Endothelial cell of umbilical vein (primary cell): ENCODE measurements around the gene TMEM200B. TPM values are rescaled to one million over a fixed set of nuclear protein-coding genes. Genes with fewer than 3 reads are reported as not detected.

Experiments
- Bru-seq: library from RNA; stranded (reverse); fragments of 400-500 nt; gene quantifications from one replicate; lab custom pipeline; 2021; lab: Mats Ljungman, UMichigan
- BruChase-seq, 2 experiments: library from RNA; stranded (reverse); fragments of 400-500 nt; gene quantifications; one replicate each; lab custom pipeline; 2021; lab: Mats Ljungman, UMichigan
- BruUV-seq: library from RNA; stranded (reverse); fragments of 400-500 nt; replicated peaks from 2 replicates; lab custom pipeline; 2021; lab: Mats Ljungman, UMichigan
- CTCF ChIA-PET: fragments of 300-600, 350-600 bp; sonication (Branson Sonifier 250); formaldehyde crosslinking; loops from one replicate; lab custom pipeline; 2021; ENCODE audit warnings: antibody characterized with exemption, inconsistent platforms; lab: Charles Lee
- POLR2A ChIA-PET: fragments of 300-600, 350-600 bp; sonication (Branson Sonifier 250); formaldehyde crosslinking; loops from one replicate; lab custom pipeline; 2021; ENCODE audit warnings: antibody characterized with exemption, inconsistent platforms; lab: Charles Lee
- DNase-seq: peaks from one replicate; pipeline ENCODE4 v3.0.0-alpha.2; 2011; ENCODE audit warnings: low read depth, low spot score
- FAIRE-seq: peaks from 2 replicates; lab custom pipeline; 2011; peaks lifted over from hg19 to GRCh38; lab: Jason Lieb, UNC
- H2AFZ ChIP-seq: 2 replicates; pipeline ENCODE4 v1.6.0; 2012; ENCODE audit warnings: low read depth, low read length, control low read depth, inconsistent platforms
- H3K27ac ChIP-seq: 2 replicates; pipeline ENCODE4 v1.5.1; 2011; ENCODE audit warnings: low read depth, mild to moderate bottlenecking, control low read depth, low read length, moderate library complexity; ENCODE audit not compliant: insufficient read depth
- H3K27me3 ChIP-seq, 2 experiments: 2 replicates each; pipeline versions ENCODE4 v1.6.0 to v1.6.1; 2011; ENCODE audit warnings: low read length in 2 of 2, mixed read lengths in 1 of 2; ENCODE audit not compliant: control insufficient read depth in 2 of 2, insufficient read depth in 2 of 2
- H3K36me3 ChIP-seq, 2 experiments: 2 replicates in 1 of 2; 3 replicates in 1 of 2; pipeline ENCODE4 v1.5.1; 2011; ENCODE audit warnings: low read length in 2 of 2, mild to moderate bottlenecking in 1 of 2, moderate library complexity in 1 of 2; ENCODE audit not compliant: control insufficient read depth in 2 of 2, insufficient read depth in 2 of 2; ENCODE audit errors: extremely low read depth in 1 of 2
- H3K4me1 ChIP-seq: 3 replicates; pipeline ENCODE4 v1.5.1; 2011; ENCODE audit warnings: mild to moderate bottlenecking, low read length; ENCODE audit not compliant: control insufficient read depth, insufficient read depth; ENCODE audit errors: extremely low read depth
- H3K4me2 ChIP-seq: 2 replicates; pipeline ENCODE4 v1.6.1; 2011; ENCODE audit warnings: low read length, control low read depth, mixed read lengths; ENCODE audit not compliant: insufficient read depth
- H3K4me3 ChIP-seq, 3 experiments: fragments of 200-600 bp in 1 of 3; sonication (generic), shearing (Covaris generic) in 1 of 3; replicated peaks in 1 of 3; 2 replicates each; pipeline ENCODE4 v1.5.1; 2011 to 2016; ENCODE audit warnings: control low read depth in 3 of 3, low read length in 3 of 3, mild to moderate bottlenecking in 2 of 3, inconsistent platforms in 1 of 3, low read depth in 1 of 3, moderate library complexity in 1 of 3; ENCODE audit not compliant: insufficient read depth in 1 of 3
- H3K79me2 ChIP-seq: 2 replicates; pipeline ENCODE4 v1.6.0; 2012; ENCODE audit warnings: low read length, inconsistent platforms; ENCODE audit not compliant: control insufficient read depth, insufficient read depth
- H3K9ac ChIP-seq: replicated peaks from 2 replicates; pipeline ENCODE3; 2011; ENCODE audit warnings: low read length, control low read depth; ENCODE audit not compliant: insufficient read depth; ENCODE audit errors: extremely low read depth
- H3K9me1 ChIP-seq: replicated peaks from 3 replicates; pipeline ENCODE4 v1.6.0; 2011; ENCODE audit warnings: mild to moderate bottlenecking, low read length; ENCODE audit not compliant: control insufficient read depth, insufficient read depth; ENCODE audit errors: extremely low read depth
- H3K9me3 ChIP-seq: replicated peaks from 2 replicates; pipeline ENCODE4 v1.5.1; 2012; ENCODE audit warnings: low read length, inconsistent platforms; ENCODE audit not compliant: control insufficient read depth, insufficient read depth
- H4K20me1 ChIP-seq: replicated peaks from 2 replicates; pipeline ENCODE3; 2011; ENCODE audit warnings: mild to moderate bottlenecking, low read length; ENCODE audit not compliant: control insufficient read depth, insufficient read depth; ENCODE audit errors: extremely low read depth
- CTCF ChIP-seq, 2 donors: IDR thresholded peaks; 1 replicate in 1 of 2; 2 replicates in 1 of 2; pipeline ENCODE4 v1.5.1; 2011; ENCODE audit warnings: low read length in 2 of 2, mild to moderate bottlenecking in 2 of 2, moderate library complexity in 2 of 2, control low read depth in 1 of 2, inconsistent platforms in 1 of 2, low read depth in 1 of 2; ENCODE audit not compliant: insufficient read depth in 1 of 2; ENCODE audit errors: extremely low read depth in 1 of 2
- EZH2 ChIP-seq: IDR thresholded peaks from 2 replicates; pipeline ENCODE4 v1.6.1; 2012; ENCODE audit warnings: borderline replicate concordance, low read depth, mild to moderate bottlenecking, moderate library complexity, low read length, inconsistent platforms; ENCODE audit not compliant: severe bottlenecking
- FOS ChIP-seq: IDR thresholded peaks from 2 replicates; pipeline ENCODE4 v1.6.1; 2011; ENCODE audit warnings: mild to moderate bottlenecking, low read length, moderate library complexity, borderline replicate concordance; ENCODE audit not compliant: insufficient read depth
- GATA2 ChIP-seq: IDR thresholded peaks from 2 replicates; pipeline ENCODE4 v1.7.0; 2011; ENCODE audit warnings: low read depth, mild to moderate bottlenecking, moderate library complexity, mixed read lengths, low read length; ENCODE audit not compliant: insufficient read length, insufficient read depth
- JUN ChIP-seq: IDR thresholded peaks from 2 replicates; pipeline ENCODE4 v1.6.1; 2011; ENCODE audit warnings: borderline replicate concordance, low read depth; ENCODE audit not compliant: insufficient read length, insufficient read depth
- MAX ChIP-seq: IDR thresholded peaks from 2 replicates; pipeline ENCODE4 v1.6.1; 2011; ENCODE audit not compliant: insufficient read depth, insufficient read length
- MYC ChIP-seq: IDR thresholded peaks from one replicate; pipeline ENCODE4 v1.6.1; 2011; ENCODE audit warnings: mild to moderate bottlenecking, low read depth, low read length
- POLR2A ChIP-seq: IDR thresholded peaks from 2 replicates; pipeline ENCODE4 v1.6.1; 2012; ENCODE audit warnings: low read depth, mild to moderate bottlenecking, control low read depth, low read length
- POLR2AphosphoS5 ChIP-seq: IDR thresholded peaks from 2 replicates; pipeline ENCODE4 v1.6.1; 2012; ENCODE audit warnings: low read depth, mild to moderate bottlenecking, control low read depth, low read length, moderate library complexity; ENCODE audit not compliant: insufficient read depth
- dilution Hi-C: fragments of 300-500 bp; cut with MboI; formaldehyde crosslinking; loops from one replicate; pipeline ENCODE4 v1.15.0; 2019; ENCODE audit warnings: low sequenced_read_pairs; ENCODE audit not compliant: extremely low pct_ligation_motif_present
- intact Hi-C: fragments of 100-400 bp; cut with micrococcal nuclease; formaldehyde crosslinking; loops from one replicate; pipeline ENCODE4 v1.10.0; 2022
- long read RNA-seq: library from polyadenylated mRNA; stranded (forward); transcript quantifications from one replicate; pipeline ENCODE4 v2.0.0, GENCODE V29; 2021
- polyA minus RNA-seq, 3 experiments: library from RNA; depleted of rRNA, polyadenylated mRNA; stranded (reverse); fragments of >200 nt; gene quantifications; 1 replicate in 1 of 3; 2 replicates in 2 of 3; pipeline ENCODE4 v1.2.3, GENCODE V29; 2011
- polyA plus RNA-seq, 4 experiments: library from polyadenylated mRNA; depleted of rRNA in 3 of 4; stranded (reverse) in 3 of 4; unstranded in 1 of 4; fragments of >200 nt; gene quantifications; 2 replicates each; pipeline versions ENCODE4 v1.2.1 to v1.2.3, GENCODE V29; 2011 to 2012; ENCODE audit warnings: missing spikeins in 1 of 4
- total RNA-seq: library from RNA; stranded (reverse); gene quantifications from 2 replicates; pipeline ENCODE4 v1.2.3, GENCODE V29; 2021

TMEM200B gene
- total RNA-seq (1.5 and 1.6 TPM in 2 replicates), polyA plus RNA-seq (0.67 and 0.72 TPM in 2 replicates), polyA minus RNA-seq (0.63 and 0.79 TPM in 2 replicates), Bru-seq, nascent RNA (percentile 27 among the genes with signal in this experiment), BruChase-seq, experiment 1, labeled RNA remaining after a 6-hour chase (percentile 25 among the genes with signal in this experiment), BruChase-seq, experiment 2, labeled RNA remaining after a 2-hour chase (percentile 34 among the genes with signal in this experiment)
- 0.78 and 0.90 TPM in 2 replicates for polyA plus RNA-seq (2011; cell fraction: cytosol; rRNA removed)
- polyA plus RNA-seq (2011; cell fraction: nucleus; rRNA removed): 0.97 and 0.98 TPM in 2 replicates
- 0.74 and 0.80 TPM in 2 replicates for polyA plus RNA-seq (2012)
- not detected for polyA minus RNA-seq (2011; cell fraction: cytosol; rRNA and poly(A)+ RNA removed)
- polyA minus RNA-seq (2011; cell fraction: nucleus; rRNA and poly(A)+ RNA removed): 0.29 and 0.34 TPM in 2 replicates
- long read RNA-seq, partial matches to known transcripts: 0 of 2 reads
- long read RNA-seq, other reads (novel, unspliced or antisense): 1 of 2 reads

DNA sequence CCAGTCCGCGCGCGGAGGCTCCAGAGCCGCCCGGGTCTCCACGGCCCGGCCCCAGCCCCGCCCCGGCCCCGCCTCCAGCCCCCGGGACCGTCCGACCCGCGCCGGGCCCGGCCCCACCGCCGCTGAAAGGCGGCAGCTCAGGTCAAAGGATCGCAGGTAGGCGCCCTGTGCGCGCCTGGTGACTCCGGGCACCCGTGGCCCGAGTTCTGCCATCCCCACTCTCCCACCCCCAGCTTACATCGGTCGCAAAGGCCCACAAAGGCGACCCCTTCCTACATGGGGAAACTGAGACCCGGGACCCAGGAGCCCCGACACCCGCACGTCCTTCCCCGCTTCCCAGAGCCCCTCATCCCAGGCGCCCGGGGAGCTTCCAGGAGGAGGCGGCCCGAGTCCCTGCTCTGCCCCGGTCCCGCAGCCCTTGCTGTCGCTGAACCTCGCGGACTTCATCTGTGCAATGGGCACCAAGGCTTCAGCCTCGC is at the start of gene TMEM200B:
TSS of gene TMEM200B (minus strand) at position 17 of the 479 bp plus-strand sequence. CDS start 2,075 bp downstream, outside the sequence.
- peaks cover 0 to 14% of the 10 kb centered on the region in 2 experiments for H3K27me3 ChIP-seq
- no peaks in the 10 kb centered on the region for H3K9me3 ChIP-seq
- FAIRE-seq (no peak), DNase-seq (no peak)
- peak within 1 kb of the TSS; percentile 96 for H2AFZ ChIP-seq
- no peaks in the 10 kb centered on the region for H3K79me2 ChIP-seq
- H3K9ac ChIP-seq: peak within 1 kb of the TSS; percentile 80
- TF ChIP-seq CTCF (IDR thresholded peaks at IDR 0.05; ENCODE audit: extremely low read depth in 1 of 2, insufficient read depth in 1 of 2, low read depth in 1 of 2, low read length in 2 of 2) (no peak), EZH2 (no peak), FOS (no peak), MYC (no peak), MAX (no peak), GATA2 (no peak), POLR2AphosphoS5 (no peak), POLR2A (no peak), JUN (no peak)
- peak within 1 kb of the TSS; percentile 33 to 52 (median 42) for H3K4me3 ChIP-seq
- peaks cover 23% of the 10 kb centered on the region for H3K4me1 ChIP-seq
- H3K36me3 ChIP-seq: no peaks in the 10 kb centered on the region
- intact Hi-C loops (loop anchor here (1.0 to 5.0 kb wide), 4 partner anchors 58 to 239 kb away; partner anchors contain the start of gene SRSF4), dilution Hi-C loops (no loop called here)
- H3K4me2 ChIP-seq: peak within 1 kb of the TSS; percentile 50
- BruUV-seq: no TSS peak
- peak within 1 kb of the TSS; percentile 46 for H3K27ac ChIP-seq
- POLR2A ChIA-PET: interaction anchor here (1.3 to 2.0 kb wide), 2 partner anchors 10 to 58 kb away, joined by 3 to 9 read pairs; partner anchors contain the start of gene SRSF4
- no peaks in the 10 kb centered on the region for H4K20me1 ChIP-seq
- CTCF ChIA-PET: interaction anchor here (0.6 to 2.2 kb wide), 7 partner anchors 10 to 858 kb away, joined by 3 to 11 read pairs (median 4); no protein-coding TSS in a partner anchor
- H3K9me1 ChIP-seq: no peaks in the 10 kb centered on the region
